GM13976 (cell line): Measurements from ENCODE around the gene GRIK3.

Experiments used
- DNase-seq: peaks from one replicate; pipeline ENCODE4 v3.0.0; 2012; ENCODE audit warnings: low spot score
- in situ Hi-C: fragments of 300-500 bp; cut with MboI; formaldehyde crosslinking; loops from one replicate; pipeline ENCODE4 v1.12.0; 2022; ENCODE audit warnings: low sequenced_read_pairs, mixed read lengths, inconsistent platforms; ENCODE audit not compliant: unreplicated experiment
- TF ChIP-seq, protein P1 (sequence below): IDR thresholded peaks from 2 replicates; pipeline ENCODE4 v1.5.1; 2012; ENCODE audit warnings: borderline replicate concordance, mild to moderate bottlenecking; ENCODE audit not compliant: insufficient read depth; ENCODE audit errors: extremely low read depth, missing control alignments, control extremely low read depth

GRIK3 gene

GRCh38 chr1:37038227-37039093 is 4.1 kb upstream of the GRIK3 start:
- in situ Hi-C loops = no loop called here
- no peak for DNase-seq
- TF ChIP-seq, protein P1, sequence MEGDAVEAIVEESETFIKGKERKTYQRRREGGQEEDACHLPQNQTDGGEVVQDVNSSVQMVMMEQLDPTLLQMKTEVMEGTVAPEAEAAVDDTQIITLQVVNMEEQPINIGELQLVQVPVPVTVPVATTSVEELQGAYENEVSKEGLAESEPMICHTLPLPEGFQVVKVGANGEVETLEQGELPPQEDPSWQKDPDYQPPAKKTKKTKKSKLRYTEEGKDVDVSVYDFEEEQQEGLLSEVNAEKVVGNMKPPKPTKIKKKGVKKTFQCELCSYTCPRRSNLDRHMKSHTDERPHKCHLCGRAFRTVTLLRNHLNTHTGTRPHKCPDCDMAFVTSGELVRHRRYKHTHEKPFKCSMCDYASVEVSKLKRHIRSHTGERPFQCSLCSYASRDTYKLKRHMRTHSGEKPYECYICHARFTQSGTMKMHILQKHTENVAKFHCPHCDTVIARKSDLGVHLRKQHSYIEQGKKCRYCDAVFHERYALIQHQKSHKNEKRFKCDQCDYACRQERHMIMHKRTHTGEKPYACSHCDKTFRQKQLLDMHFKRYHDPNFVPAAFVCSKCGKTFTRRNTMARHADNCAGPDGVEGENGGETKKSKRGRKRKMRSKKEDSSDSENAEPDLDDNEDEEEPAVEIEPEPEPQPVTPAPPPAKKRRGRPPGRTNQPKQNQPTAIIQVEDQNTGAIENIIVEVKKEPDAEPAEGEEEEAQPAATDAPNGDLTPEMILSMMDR = no peak

DNA sequence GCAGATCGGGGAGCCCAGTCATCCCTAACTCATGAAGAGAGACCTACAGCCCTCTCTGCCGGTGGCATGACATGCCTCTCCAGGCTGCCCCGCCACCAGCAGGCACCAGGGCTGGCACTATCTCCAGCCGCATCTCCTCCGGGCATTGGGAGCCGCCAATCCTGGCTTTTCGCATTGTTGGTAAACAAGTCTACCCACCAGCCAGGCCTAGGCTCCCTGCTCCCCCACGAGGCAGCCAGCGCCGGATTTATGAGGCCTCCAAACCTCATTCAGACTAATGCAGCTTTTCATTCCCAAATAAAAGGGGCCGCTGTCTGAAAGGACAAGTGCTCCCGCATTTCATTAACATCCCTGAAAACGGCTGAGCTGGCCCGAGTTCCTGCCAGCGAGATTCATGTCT is 3.4 kb upstream of the GRIK3 start:
- TF ChIP-seq, protein P1 = no peak
- no peak for DNase-seq

GRCh38 chr1:37036667-37037053 is 2.3 kb upstream of the GRIK3 start:
- in situ Hi-C loops = no loop called here
- no peak for DNase-seq
- TF ChIP-seq, protein P1 = no peak

More for the DNA sequence above, 3.4 kb upstream of the GRIK3 start:
- in situ Hi-C loops = no loop called here

- peak; percentile 41 for DNase-seq
- in situ Hi-C loops = no loop called here
- TF ChIP-seq, protein P1 = no peak
Measured at GRCh38 chr1:37035796-37036666, 1.7 kb upstream of the GRIK3 start.

GRCh38 chr1:37035014-37035691 is 838 bp upstream of the GRIK3 start:
- TF ChIP-seq, protein P1 = no peak
- DNase-seq = no peak
- in situ Hi-C loops = no loop called here
